GM18873 (cell line): ENCODE measurements around the gene PLA2G15.

Experiments
- ATAC-seq: cut with Tn5 transposase; IDR thresholded peaks from one replicate; pipeline ENCODE4 v1.9.1; 2021; ENCODE audit warnings: mild to moderate bottlenecking, moderate library complexity, moderate number of reproducible peaks; ENCODE audit not compliant: unreplicated experiment, low FRiP score

PLA2G15 gene

DNA sequence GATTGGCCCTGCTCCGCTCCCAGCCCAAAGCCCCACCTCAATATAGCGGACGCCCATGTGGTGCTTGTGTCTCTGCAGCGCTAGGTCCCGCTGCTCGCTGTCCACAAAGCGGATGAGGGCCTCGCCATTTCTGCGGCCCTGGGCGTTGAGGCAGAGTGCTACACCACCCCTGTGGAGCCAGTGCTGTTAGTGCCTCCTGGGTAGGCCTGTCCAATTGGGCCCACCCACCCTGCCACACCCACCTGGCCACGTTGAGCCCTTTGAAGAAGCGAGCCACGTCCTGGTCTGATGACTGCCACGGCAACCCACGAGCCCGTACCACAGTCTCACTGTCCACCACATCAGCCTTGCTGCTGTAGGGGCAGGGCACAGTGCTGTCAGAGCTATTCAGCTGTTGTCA, 12.8 kb upstream of the PLA2G15 start:
- ATAC-seq: no peak

DNA sequence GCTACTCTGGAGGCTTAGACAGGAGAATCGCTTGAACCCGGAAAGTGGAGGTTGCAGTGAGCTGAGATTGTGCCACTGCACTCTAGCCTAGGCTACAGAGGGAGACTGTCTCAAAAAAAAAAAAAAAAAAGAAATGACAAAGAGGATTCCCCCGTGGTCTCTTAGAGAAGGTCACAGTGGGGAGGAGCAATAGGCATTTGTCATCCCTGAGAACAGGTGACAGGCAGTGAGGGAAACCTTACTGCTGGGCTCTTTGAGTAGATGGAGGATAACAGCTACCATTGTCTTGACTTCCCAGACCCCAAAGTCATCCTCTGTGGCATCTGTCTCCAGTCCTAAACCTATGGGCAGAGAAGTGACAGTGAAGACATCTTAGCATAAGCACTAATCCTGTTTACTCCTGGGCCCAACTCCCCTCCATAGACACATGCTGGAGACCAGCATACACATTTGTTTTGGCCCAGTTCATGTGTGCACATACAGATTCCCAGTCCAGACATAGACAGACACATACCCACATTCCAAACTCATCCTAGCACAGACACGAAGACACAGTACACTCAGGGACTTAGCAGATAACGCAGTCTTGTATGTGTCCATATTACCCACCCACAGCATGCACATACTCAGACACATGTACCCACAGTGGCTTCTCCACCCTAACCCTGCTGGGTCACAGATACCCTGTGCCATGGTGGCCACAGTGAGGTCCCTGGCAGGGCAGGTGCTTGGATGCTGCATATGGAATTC, 11.9 kb upstream of the PLA2G15 start:
- ATAC-seq: no peak

DNA sequence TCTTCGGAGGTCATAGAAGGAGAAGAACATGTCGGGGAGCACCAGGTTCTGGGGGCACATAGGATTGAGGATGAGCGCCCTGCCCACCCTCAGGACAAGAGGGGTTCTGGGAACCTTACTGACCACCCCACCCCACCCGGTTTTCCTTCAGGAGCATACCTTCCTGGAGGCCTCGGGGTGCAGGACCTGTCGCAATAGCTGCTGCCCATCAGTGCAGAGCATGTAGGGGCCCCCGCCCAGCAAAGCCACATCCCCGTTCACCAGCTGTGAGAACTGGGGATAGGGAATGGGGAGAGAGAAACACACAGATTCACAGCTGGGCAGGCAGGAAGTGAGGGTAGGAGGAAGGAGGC, 11.4 kb upstream of the PLA2G15 start:
- ATAC-seq: no peak

DNA sequence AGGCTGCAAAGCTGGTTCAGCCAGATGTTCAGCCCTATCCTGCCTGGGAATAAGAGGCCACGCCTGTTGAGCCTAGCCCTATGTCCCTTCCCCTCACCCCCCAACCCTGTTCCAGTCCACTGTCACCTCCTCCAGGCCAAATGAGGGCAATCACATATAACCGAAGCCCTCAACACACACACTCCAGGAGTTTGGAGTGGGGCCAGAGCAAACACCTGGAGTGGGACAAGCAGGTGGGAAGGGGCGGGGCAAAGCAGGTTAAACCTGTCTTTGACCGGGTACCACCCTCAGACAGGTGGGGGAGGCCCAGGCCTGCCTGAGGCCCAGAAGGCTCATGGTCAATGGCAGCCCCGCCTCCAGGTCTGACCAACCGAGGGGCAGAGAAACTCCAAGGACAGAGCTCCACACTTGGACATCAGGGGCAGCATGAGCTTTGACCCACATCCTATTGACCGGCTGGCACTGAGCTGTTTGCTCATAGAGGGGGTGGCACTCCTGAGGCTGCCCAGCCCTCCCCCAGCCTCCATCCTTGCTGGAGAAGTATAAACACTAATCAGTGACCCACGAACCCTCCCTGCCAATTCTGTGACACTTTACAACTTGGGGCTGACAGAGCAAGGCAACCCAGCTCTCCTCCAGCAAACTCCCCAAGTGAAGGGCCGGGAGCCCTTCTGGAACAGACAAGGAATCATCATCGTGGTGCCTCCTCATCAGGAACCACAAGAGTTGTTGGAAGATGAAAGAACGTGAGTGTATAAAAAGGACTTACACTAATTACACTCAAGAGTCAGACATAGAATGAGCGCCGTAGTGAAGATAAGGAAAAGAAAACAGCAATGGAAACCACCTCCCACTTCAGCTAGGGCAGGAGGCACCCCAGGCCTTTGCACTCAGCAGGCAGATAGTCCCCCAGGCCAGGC, 10.7 kb upstream of the PLA2G15 start:
- no peak for ATAC-seq

DNA sequence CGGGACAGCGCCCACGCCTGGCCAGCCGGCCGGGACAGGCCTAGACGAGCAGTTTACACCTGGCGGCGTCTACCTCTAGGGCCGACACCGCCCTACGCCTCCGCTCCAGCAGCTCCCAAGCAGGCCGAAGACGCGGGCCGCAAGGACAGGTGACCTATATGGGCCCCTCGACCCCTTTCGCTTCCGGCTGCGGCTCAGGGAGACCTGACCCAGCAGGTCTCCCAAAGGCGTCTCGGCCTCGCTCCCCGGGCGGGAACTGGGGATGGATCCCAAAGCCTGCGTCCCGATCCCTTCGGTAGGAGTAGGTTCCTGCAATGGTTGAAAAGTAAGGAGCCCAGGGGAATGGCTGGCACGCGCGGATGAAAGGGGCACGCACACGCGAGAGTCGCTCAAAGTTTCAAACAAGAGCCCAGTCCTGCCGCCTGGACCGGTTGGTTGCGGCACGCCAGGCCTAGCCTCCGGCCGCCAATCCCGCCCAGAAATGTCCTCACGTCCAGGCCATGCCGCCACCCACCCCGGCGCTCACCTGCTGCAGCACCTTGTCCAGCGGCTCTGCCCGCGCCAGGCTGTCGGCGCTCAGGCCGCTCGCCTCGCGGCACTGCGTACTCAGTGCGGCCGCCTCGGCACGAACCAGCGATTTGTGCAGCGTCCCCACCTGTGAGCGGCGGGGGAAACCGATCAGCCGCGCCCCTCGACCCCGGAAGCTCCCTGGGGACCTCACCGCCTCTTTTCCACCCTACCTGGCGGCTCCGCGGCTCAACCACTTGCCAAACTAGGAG, 9.9 kb upstream of the PLA2G15 start:
- no peak for ATAC-seq

DNA sequence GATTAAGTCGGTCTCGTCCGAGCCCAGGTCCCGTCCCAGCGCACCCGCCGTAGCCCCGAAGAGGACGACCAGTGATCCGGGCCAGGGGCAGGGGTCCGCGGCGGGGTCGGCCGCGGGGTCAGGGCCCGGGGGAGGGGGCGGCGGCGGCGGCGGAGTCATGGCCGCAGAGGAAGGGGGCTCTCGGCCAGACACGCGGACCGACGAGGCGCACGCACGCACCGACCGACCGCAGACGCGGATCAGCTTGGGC, 9.4 kb upstream of the PLA2G15 start, which contains the start of gene ESRP2:
Gene ESRP2 (minus strand): TSS at position 241 of the 250 bp plus-strand sequence. CDS start 82 bp downstream, at position 159.
- no peak for ATAC-seq

DNA sequence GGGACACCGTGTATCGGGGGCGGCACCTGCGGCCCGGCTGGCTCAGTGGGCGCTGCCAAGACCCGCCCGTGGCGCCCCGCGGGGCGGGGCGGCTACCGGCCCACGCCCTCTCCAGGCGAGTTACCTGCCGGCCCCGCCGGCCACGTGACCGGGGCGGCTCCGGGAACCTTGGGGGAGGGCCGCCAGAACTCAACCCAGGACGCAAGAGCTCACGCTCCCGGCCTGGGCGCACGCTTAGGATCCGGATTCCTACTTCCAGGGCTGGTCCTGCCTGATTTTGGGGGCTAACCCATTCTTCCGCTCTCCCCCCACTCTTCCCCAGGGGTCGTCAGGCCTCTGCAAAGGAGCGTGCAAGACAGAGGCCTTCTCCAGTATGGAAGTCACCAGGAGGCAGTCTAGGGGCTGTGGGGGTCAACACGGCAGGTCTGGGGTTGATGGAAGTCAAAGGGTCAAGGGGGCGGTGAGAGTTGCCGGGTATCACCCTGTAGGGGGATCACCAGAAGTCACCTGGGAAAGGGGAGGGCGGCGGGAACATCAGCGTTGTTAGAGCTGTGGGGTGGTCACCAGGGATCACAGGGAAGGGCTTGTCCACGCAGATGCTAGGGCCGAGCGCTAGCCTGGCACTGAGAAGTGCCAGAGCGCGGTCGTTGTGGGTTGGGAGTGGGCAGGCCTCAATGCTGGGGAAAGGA, 8.9 kb upstream of the PLA2G15 start:
- no peak for ATAC-seq

DNA sequence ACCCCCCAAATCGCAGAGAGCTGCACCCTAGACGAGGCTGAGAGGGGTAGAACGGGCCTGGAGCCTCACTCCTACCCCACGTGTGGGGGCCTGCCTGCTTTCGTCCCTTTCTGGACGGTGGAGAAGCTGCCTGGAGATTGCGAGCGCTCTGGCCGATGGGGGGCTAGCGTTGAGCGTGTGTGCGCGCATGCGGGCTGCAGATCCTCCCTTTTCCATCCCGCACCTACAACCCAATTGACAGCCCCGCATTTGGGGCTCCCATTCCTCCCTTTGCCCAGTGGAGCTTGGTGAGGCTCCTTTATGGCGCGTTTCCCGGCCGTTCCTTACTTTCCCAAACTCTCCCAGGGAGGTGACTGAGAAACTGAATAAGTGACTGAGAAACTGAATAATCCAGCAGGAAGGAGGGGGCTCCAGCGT, 8.3 kb upstream of the PLA2G15 start:
- ATAC-seq: no peak

DNA sequence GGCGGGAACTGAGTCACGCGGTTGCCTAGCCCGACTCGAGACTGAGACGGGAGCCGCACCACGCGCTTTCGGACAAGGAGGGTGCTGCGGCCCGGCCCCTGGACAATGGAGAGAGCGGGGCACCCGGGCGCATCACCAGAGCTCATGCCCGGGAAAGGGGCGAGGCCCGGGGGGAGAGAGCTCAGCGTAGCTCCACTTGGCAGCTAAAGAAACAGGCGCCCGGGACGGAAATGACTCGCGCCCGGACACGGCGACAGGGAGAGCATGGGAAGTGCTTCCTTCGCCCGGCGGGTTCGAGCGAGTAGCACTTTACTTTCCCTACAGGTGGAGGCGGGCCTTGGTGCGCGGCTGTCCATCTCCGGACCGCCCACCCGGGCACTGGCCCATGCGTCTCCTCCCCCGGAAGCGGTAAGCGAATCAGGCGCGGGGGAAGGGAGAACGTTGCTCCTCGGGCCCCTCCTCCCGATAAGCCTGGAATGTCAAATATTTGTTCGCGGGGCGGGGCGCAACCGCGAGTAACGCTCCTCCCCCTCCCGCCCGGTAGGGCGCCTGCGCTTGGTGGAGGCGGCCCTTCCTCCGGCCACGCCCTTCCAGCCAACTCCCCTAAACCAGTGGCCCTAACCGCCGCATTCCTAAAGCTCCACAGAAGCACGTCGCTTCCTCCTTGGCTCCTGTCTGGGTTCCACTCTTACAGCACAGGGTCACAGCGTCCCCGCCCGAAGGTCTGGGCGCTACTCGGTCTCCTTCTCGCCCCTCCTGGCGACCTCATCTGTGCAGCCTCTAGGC, 7.7 kb upstream of the PLA2G15 start:
- ATAC-seq: peak; percentile 80

DNA sequence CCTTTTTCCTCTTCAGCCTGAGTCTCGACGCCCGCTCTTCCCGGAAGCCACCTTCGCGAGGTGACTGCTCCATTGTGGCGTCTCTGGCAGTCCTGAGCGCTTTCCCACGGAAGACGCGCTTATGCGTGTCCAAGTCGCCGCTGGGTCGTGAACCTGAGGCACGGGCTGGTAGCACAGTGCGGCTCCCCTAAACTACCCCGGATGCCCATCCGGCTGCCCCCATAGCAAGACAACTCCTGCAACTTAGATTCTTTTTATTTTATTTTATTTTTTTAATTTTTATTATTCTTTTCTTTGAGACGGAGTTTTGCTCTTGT, 7.2 kb upstream of the PLA2G15 start:
- no peak for ATAC-seq

DNA sequence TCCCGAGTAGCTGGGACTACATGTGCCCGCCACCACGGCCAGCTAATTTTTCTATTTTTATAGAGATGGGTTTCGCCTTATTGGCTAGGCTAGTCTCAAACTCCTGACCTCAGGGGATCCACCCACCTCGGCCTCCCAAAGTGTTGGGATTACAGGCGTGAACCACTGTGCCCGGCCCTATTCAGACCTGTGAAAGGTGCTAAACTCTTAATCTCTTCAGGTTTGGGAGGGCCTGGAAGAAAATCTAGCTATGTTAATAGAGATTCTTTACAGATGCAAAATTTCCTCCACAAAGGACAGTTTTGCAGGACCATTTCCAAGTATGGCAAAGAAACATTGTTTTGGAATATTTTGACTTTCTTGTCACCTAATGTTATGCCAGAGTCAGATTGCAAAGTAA, 3.1 kb upstream of the PLA2G15 start:
- no peak for ATAC-seq

DNA sequence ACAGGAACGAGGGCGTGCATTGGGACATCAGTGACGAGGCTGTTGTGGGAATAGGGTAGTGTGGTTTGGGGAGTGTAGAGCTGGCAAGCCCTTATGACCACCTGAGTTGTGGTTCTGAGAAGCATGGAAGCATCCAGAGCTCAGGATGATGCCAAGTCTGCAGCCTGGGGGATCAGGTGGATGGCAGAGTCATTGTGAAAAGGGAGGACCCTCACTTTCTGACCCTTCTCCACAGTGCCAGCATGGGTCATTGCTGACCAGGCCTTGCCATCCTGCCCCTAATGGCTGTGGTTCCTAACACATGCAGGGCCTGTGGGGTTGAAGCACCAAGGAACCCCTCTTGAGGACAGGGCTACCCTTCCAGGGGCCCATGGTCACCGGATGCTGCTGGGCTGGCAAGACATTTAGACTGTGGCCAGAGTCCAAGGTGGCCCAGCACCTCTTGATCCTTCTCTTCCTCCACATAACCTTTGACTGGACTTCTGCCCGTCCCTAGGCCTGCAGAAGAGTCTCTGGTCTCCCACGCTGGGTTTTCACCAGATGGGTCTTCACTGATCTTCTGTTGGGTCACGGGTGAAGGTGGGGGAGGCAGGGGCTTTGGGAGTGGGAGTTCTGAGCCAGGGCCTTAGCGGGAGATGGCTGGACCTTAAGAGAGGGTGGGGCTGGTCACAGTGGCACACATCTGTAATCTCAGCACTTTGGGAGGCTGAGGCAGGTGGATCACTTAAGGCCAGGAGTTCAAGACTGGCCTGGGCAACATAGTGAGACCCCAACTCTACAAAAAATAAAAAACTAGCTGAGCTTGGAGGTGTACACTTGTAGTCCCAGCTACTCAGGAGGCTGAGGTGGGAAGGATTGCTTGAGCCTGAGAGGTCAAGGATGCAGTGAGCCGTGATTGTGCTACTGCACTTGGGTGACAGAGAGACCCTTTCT, 2.0 kb upstream of the PLA2G15 start:
- ATAC-seq: no peak

DNA sequence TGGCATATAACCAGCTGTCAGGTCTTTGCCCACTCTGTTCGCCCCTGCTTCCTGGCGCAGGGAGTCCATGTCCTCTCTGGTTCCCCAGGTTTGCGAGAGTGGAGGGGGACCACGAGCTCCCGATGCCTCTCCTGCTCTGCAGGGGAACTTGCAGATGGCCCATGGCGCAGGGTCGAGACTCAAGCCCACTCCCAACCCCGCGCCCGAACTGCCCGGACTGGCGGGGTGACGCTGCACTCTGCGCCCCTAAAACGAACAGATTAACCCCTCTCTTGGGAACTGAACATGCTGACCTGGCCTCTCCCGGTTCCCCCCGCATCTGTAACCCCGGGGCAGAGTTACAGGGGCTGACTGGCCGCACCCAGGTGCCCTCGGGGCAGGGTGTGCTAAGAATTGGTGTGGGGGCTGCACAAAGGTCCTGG, 681 bp upstream of the PLA2G15 start:
- no peak for ATAC-seq

DNA sequence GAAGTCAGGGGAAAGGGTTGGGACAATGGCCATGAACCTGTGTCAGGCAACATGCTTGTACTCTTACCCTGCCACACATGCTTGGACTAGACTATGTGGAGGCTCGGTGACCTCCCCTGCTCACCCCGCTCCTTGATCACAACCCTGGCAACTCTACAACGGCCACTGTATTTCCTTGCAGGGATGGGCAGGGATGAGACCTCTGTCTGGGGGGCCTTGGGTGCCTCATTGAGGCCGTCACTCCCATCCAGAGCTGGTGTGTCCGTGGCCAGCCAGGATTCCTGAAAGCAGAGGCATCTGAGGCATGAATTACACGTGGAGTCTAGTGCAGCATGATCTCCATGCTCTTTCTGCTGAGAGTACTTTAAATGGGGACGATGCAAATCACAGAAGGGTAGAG, 948 bp downstream of the PLA2G15 start:
- ATAC-seq: no peak

DNA sequence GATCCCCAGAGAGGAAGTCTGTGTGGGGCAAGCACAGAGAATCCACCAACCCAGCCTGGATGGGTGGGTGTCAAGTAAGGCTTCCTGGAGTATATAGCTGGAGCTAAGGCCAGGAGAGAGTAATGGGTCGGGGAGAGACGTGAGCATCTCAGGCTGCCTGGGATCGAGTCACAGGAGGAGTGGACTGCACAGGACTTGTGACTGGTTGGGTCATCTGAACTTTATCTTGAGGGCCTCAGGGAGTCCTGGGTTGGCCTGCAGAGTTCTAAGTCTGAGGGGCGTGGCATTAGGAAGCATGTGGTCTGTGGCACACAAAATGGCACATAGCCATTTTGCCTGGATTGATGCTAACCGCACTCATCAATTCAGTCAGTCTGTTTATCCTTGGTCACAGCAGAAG, 1.5 kb downstream of the PLA2G15 start:
- ATAC-seq: no peak

DNA sequence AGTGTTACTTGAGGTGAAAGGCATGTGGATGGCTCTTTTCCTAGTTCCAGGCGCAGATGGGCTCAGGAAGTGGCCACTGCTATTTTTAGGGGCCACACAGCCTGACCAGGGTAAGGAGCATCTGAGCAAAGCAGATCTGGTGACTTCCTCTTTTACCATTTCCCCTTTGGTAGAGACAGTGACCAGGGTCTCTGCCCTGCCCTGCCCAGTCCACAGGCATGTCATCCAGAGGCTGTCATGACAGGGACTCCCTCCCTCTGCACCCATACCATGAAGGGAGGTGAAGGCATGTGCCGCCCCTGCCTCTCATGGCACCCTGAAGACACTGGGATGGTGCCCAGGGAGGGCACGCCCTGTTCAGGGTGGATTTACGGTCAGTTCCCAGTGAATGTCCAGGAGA, 2.2 kb downstream of the PLA2G15 start:
- no peak for ATAC-seq

DNA sequence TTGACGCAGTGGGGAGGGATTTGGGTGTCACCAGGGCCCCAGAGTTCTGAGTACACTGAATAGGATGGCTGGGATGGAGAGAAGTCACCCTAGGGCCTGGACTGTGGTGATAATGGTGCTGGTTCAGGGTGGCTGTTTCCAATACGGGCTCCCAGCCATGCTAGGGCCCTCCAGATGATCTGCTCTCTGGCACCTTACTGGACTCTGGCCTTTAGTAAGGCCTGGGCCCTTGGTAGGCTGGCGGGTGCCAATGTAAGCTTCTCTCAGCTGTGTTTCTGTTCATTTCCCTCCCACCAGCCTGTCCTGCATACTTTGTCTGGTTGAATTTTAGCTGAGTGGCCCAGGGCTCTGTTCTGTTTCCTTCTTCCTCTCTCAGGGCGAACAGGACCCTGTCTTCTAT, 2.8 kb downstream of the PLA2G15 start:
- no peak for ATAC-seq

DNA sequence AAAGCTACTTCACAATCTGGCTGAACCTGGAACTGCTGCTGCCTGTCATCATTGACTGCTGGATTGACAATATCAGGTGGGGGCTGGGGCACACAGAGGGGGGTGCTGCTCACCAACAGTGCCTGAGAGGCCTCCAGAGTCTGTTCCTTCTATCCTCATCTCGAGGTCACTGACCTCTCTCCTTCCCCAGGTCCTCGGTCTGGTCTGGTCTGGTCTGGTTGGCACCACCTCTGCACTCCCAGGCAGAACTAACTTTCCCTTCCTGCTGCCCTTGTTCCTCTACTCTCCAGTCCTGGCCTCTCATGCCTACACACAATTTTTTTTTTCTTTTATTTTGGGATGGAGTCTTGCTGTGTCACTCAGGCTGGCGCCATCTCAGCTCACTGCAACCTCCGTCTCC, 4.2 kb downstream of the PLA2G15 start:
- no peak for ATAC-seq

DNA sequence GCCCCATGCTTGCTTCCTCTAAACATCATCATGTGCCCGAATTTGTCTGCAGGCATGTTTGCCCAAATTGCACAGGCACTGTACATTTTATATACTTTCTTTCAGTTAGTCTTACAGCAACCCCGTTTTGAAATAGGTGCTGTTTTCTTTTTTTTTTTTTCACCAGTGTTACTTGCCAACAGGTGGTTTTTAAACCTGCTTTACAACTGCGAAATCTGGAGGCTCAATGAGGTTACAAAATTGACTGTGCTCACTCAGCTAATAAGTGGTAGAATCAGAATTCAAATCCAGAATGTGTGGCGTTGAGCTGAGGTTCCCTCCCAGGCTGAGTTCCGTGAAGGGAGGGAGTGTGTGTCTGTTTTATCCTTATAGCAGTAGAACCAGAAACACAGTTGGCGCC, 5.8 kb downstream of the PLA2G15 start:
- no peak for ATAC-seq
